K562 (cell line): ENCODE results near the gene LTA4H. TPM values are rescaled to one million over a fixed set of nuclear protein-coding genes. Genes with fewer than 3 reads are reported as not detected.

ENCODE experiments used
- AFF1 ChIP-seq, 2 experiments: fragments of 450-650 bp; IDR thresholded peaks; 2 replicates each; pipeline ENCODE4 v1.6.1; 2018; ENCODE audit warnings: mild to moderate bottlenecking in 2 of 2, low read depth in 1 of 2; ENCODE audit not compliant: partially characterized antibody in 2 of 2
- ARHGAP35 ChIP-seq: fragments of 450-650 bp; IDR thresholded peaks from 2 replicates; pipeline ENCODE4 v1.6.1; 2018; ENCODE audit not compliant: partially characterized antibody
- BDP1 ChIP-seq: IDR thresholded peaks from 3 replicates; pipeline ENCODE4 v1.6.1; 2011; ENCODE audit not compliant: insufficient read length, insufficient read depth
- COPS2 ChIP-seq: fragments of 450-650 bp; conservative IDR thresholded peaks from 2 replicates; pipeline ENCODE4 v1.6.1; 2016; ENCODE audit warnings: mild to moderate bottlenecking, moderate library complexity
- FOXM1 ChIP-seq, 2 experiments: fragments of 450-650 bp in 1 of 2; sonication (generic) in 1 of 2; formaldehyde crosslinking in 1 of 2; IDR thresholded peaks; 2 replicates each; pipeline versions ENCODE4 v1.6.1 to v1.9.0; 2017 to 2022; ENCODE audit warnings: low read depth in 2 of 2, mild to moderate bottlenecking in 2 of 2, missing genetic modification reagents in 1 of 2, moderate library complexity in 1 of 2
- HDAC1 ChIP-seq, 2 experiments: fragments of 450-650 bp; IDR thresholded peaks; 2 replicates each; pipeline ENCODE4 v1.6.1; 2016 to 2017; ENCODE audit warnings: inconsistent platforms in 1 of 2, mild to moderate bottlenecking in 1 of 2, moderate library complexity in 1 of 2
- KLF6 ChIP-seq: fragments of 250-450 bp; sonication (Bioruptor Pico); IDR thresholded peaks from 2 replicates; pipeline ENCODE4 v1.4.0; 2020; ENCODE audit warnings: mild to moderate bottlenecking, moderate library complexity, borderline replicate concordance
- MXD1 ChIP-seq: fragments of 250-450 bp; sonication (Bioruptor Pico); IDR thresholded peaks from 2 replicates; pipeline ENCODE4 v1.8.0; 2021; ENCODE audit warnings: borderline replicate concordance, mild to moderate bottlenecking, moderate library complexity; ENCODE audit not compliant: poor library complexity, severe bottlenecking
- NCOA4 ChIP-seq: fragments of 450-650 bp; IDR thresholded peaks from 2 replicates; pipeline ENCODE4 v1.6.1; 2018; ENCODE audit warnings: mild to moderate bottlenecking; ENCODE audit not compliant: partially characterized antibody
- POLR3G ChIP-seq: IDR thresholded peaks from 2 replicates; pipeline ENCODE4 v1.6.1; 2011; ENCODE audit not compliant: insufficient read length, insufficient replicate concordance; ENCODE audit errors: extremely low read depth
- SETDB1 ChIP-seq: IDR thresholded peaks from one replicate; pipeline ENCODE4 v1.6.1; 2012; ENCODE audit warnings: low read length, control low read depth, inconsistent platforms
- TOE1 ChIP-seq, 2 experiments: fragments of 450-650 bp in 1 of 2; sonication (generic) in 1 of 2; formaldehyde crosslinking in 1 of 2; IDR thresholded peaks; 2 replicates each; pipeline versions ENCODE4 v1.7.1 to v1.8.0; 2016 to 2022; ENCODE audit warnings: borderline replicate concordance in 2 of 2, mild to moderate bottlenecking in 2 of 2, antibody characterized with exemption in 1 of 2, inconsistent platforms in 1 of 2, low read depth in 1 of 2, missing genetic modification reagents in 1 of 2, moderate library complexity in 1 of 2
- TSC22D4 ChIP-seq: fragments of 450-650 bp; IDR thresholded peaks from 2 replicates; pipeline ENCODE4 v1.6.1; 2016; ENCODE audit warnings: missing genetic modification characterization, missing biosample characterization, control low read depth
- VEZF1 ChIP-seq: fragments of 200-800 bp; sonication (Bioruptor generic); IDR thresholded peaks from 2 replicates; pipeline ENCODE4 v1.6.1; 2017; ENCODE audit warnings: missing genetic modification characterization, missing compliant biosample characterization
- ZNF232 ChIP-seq: sonication (generic); formaldehyde crosslinking; IDR thresholded peaks from 2 replicates; pipeline ENCODE4 v1.8.0; 2022; ENCODE audit warnings: mild to moderate bottlenecking, missing genetic modification reagents
- ZNF277 ChIP-seq: fragments of 250-450 bp; sonication (Bioruptor Pico); IDR thresholded peaks from 2 replicates; pipeline ENCODE4 v1.8.0; 2022; ENCODE audit warnings: inconsistent platforms, mild to moderate bottlenecking, moderate library complexity, borderline replicate concordance
- ZNF282 ChIP-seq: sonication (generic); formaldehyde crosslinking; IDR thresholded peaks from 2 replicates; pipeline ENCODE4 v1.8.1; 2023; ENCODE audit warnings: missing genetic modification reagents
- ZNF76 ChIP-seq: fragments of 250-450 bp; sonication (Bioruptor Pico); IDR thresholded peaks from 2 replicates; pipeline ENCODE4 v1.4.0; 2020; ENCODE audit warnings: mild to moderate bottlenecking, moderate library complexity, borderline replicate concordance
- polyA plus RNA-seq, 8 experiments: library from polyadenylated mRNA; depleted of rRNA in 4 of 8; stranded (reverse) in 5 of 8; unstranded in 3 of 8; fragments of >200 nt; fragmentation: Nextera tagmentation in 2 of 8; fragmentation: Illumina TruSeq in 1 of 8; extraction: Ambion mirVana in 2 of 8; extraction: Trizol in 1 of 8; gene quantifications; 2 replicates each; pipeline versions ENCODE4 v1.2.1 to v1.2.3, GENCODE V29; 2011 to 2014; ENCODE audit warnings: inconsistent platforms in 1 of 8, missing spikeins in 1 of 8
- total RNA-seq, 7 experiments: library from RNA; depleted of rRNA in 6 of 7; stranded (reverse); fragments of >200 nt in 6 of 7; fragmentation: Illumina TruSeq in 2 of 7; extraction: Trizol in 2 of 7; gene quantifications; 2 replicates each; pipeline versions ENCODE4 v1.2.1 to v1.2.3, GENCODE V29; 2011 to 2021; ENCODE audit warnings: low replicate concordance in 1 of 7

The LTA4H gene
- total and polyA plus RNA-seq, 9 of the 15 experiments (the other 6 are each of a cell fraction or from before 2014, with no cell fraction given) = 25.2 to 58.1 (median 40.5) TPM

GRCh38 chr12:96035283-96036236 lies at the start of gene LTA4H (continued):
- TF ChIP-seq AFF1 (IDR thresholded peaks at IDR 0.05; ENCODE audit: low read depth in 1 of 2, partially characterized antibody in 2 of 2) (peak; percentile 90 to 99), POLR3G (peak; percentile 62), FOXM1 (IDR thresholded peaks at IDR 0.05; ENCODE audit: low read depth) (0 out of 2 replicates have a peak, but pooled peaks have one; percentile 15), FOXM1 (CRISPR knock-in tag; IDR thresholded peaks at IDR 0.05; ENCODE audit: low read depth) (no peak), BDP1 (peak; percentile 99), VEZF1 (CRISPR knock-in tag) (peak; percentile 88), ZNF277 (CRISPR knock-in tag) (no peak), ZNF282 (CRISPR knock-in tag) (no peak), KLF6 (CRISPR knock-in tag) (no peak), ZNF76 (CRISPR knock-in tag) (peak; percentile 18; the same call in 1 of the 2 replicates), ARHGAP35 (no peak), COPS2 (no peak), SETDB1 (no peak), TSC22D4 (tag) (no peak), MXD1 (CRISPR knock-in tag) (no peak), NCOA4 (no peak), ZNF232 (no peak), TOE1 (IDR thresholded peaks at IDR 0.05; ENCODE audit: borderline replicate concordance) (no peak), TOE1 (CRISPR knock-in tag; IDR thresholded peaks at IDR 0.05; ENCODE audit: borderline replicate concordance, low read depth) (no peak), HDAC1 (IDR thresholded peaks at IDR 0.05) (peak; percentile 86 to 89)
